ENCODE measurements around the gene TTLL9.
A peak's percentile ranks its signal among the peaks of the same experiment; 100 is the strongest.

Gene TTLL9

GRCh38 chr20:31869673-31869941 lies 827 bp upstream of the TTLL9 start:
- Histone ChIP-seq H3K27ac (ENCODE audit: low read depth, low read length) (no peak overlapping the region), H3K27me3 (ENCODE audit: insufficient read depth, low read length) (peaks cover 36% of the 10 kb centered on the region), H3K9ac (ENCODE audit: low read length) (no peak overlapping the region), H3K9me3 (ENCODE audit: insufficient read depth, low read depth, low read length) (no peaks in the 10 kb centered on the region), H3K79me2 (ENCODE audit: control insufficient read depth, insufficient read depth, low read length, poor library complexity) (no peaks in the 10 kb centered on the region), H3K14ac (ENCODE audit: low read length) (no peak overlapping the region), H3K36me3 (ENCODE audit: control insufficient read depth in 1 of 2, insufficient read depth in 2 of 2, low read length in 2 of 2) (no peaks in the 10 kb centered on the region), H2BK5ac (ENCODE audit: low read depth, low read length, poor library complexity) (no peak overlapping the region), H2BK12ac (ENCODE audit: low read length) (no peak overlapping the region), H3K4me1 (ENCODE audit: control insufficient read depth in 1 of 2, insufficient read depth in 2 of 2, low read length in 2 of 2) (peaks cover 5 to 7% of the 10 kb centered on the region in 2 experiments), H3K4me3 (ENCODE audit: low read depth, low read length) (peak overlapping the region; percentile 71), H4K8ac (ENCODE audit: low read depth, low read length) (no peak overlapping the region), H3K4ac (ENCODE audit: low read depth, low read length) (no peak overlapping the region), H3K23ac (ENCODE audit: low read length) (no peak overlapping the region), H2AFZ (ENCODE audit: insufficient read depth, low read length, poor library complexity) (no peak overlapping the region), H4K12ac (ENCODE audit: low read depth, low read length) (no peak overlapping the region), H2AK5ac (ENCODE audit: low read length) (no peak overlapping the region), H3K18ac (ENCODE audit: low read length) (no peak overlapping the region), H3K4me2 (ENCODE audit: low read length) (peak overlapping the region; percentile 95), H2BK120ac (ENCODE audit: insufficient read depth, low read length, poor library complexity) (no peak overlapping the region), H4K91ac (ENCODE audit: low read depth, low read length) (no peak overlapping the region), H3K79me1 (ENCODE audit: low read length) (no peaks in the 10 kb centered on the region)
- DNase-seq, result no peak
- no CpG with 5 or more reads among the region's 1 CpG for WGBS (ENCODE audit: extremely low coverage, insufficient coverage, insufficient read length)

- Histone ChIP-seq H3K79me1 (ENCODE audit: low read length) (no peaks in the 10 kb centered on the region), H3K4me2 (ENCODE audit: low read length) (peak overlapping the region; percentile 95), H2AK5ac (ENCODE audit: low read length) (no peak overlapping the region), H4K12ac (ENCODE audit: low read depth, low read length) (no peak overlapping the region), H2AFZ (ENCODE audit: insufficient read depth, low read length, poor library complexity) (peak overlapping the region; percentile 84), H3K27ac (ENCODE audit: low read depth, low read length) (no peak overlapping the region), H4K8ac (ENCODE audit: low read depth, low read length) (no peak overlapping the region), H3K79me2 (ENCODE audit: control insufficient read depth, insufficient read depth, low read length, poor library complexity) (no peaks in the 10 kb centered on the region), H3K18ac (ENCODE audit: low read length) (no peak overlapping the region), H3K14ac (ENCODE audit: low read length) (no peak overlapping the region), H3K9ac (ENCODE audit: low read length) (no peak overlapping the region), H3K36me3 (ENCODE audit: control insufficient read depth in 1 of 2, insufficient read depth in 2 of 2, low read length in 2 of 2) (no peaks in the 10 kb centered on the region), H2BK120ac (ENCODE audit: insufficient read depth, low read length, poor library complexity) (no peak overlapping the region), H3K9me3 (ENCODE audit: insufficient read depth, low read depth, low read length) (no peaks in the 10 kb centered on the region), H3K27me3 (ENCODE audit: insufficient read depth, low read length) (peaks cover 36% of the 10 kb centered on the region), H2BK5ac (ENCODE audit: low read depth, low read length, poor library complexity) (no peak overlapping the region), H4K91ac (ENCODE audit: low read depth, low read length) (no peak overlapping the region), H3K4ac (ENCODE audit: low read depth, low read length) (no peak overlapping the region), H3K23ac (ENCODE audit: low read length) (no peak overlapping the region), H3K4me3 (ENCODE audit: low read depth, low read length) (peak overlapping the region; percentile 71), H2BK12ac (ENCODE audit: low read length) (no peak overlapping the region), H3K4me1 (ENCODE audit: control insufficient read depth in 1 of 2, insufficient read depth in 2 of 2, low read length in 2 of 2) (peaks cover 5 to 7% of the 10 kb centered on the region in 2 experiments)
- DNase-seq, result no peak
- 100% methylated on average over 1 of the region's 24 CpGs for WGBS (ENCODE audit: extremely low coverage, insufficient coverage, insufficient read length)
These were observed 538 bp downstream of the TTLL9 start for GRCh38 chr20:31870726-31871617.

- no CpG with 5 or more reads among the region's 1 CpG for WGBS (ENCODE audit: extremely low coverage, insufficient coverage, insufficient read length)
- Histone ChIP-seq H4K91ac (ENCODE audit: low read depth, low read length) (no peak overlapping the region), H2BK5ac (ENCODE audit: low read depth, low read length, poor library complexity) (no peak overlapping the region), H3K36me3 (ENCODE audit: control insufficient read depth in 1 of 2, insufficient read depth in 2 of 2, low read length in 2 of 2) (no peaks in the 10 kb centered on the region), H3K27ac (ENCODE audit: low read depth, low read length) (no peak overlapping the region), H3K9ac (ENCODE audit: low read length) (no peak overlapping the region), H3K79me1 (ENCODE audit: low read length) (no peaks in the 10 kb centered on the region), H3K27me3 (ENCODE audit: insufficient read depth, low read length) (peaks cover 36% of the 10 kb centered on the region), H3K79me2 (ENCODE audit: control insufficient read depth, insufficient read depth, low read length, poor library complexity) (no peaks in the 10 kb centered on the region), H4K12ac (ENCODE audit: low read depth, low read length) (no peak overlapping the region), H3K4me3 (ENCODE audit: low read depth, low read length) (no peak overlapping the region), H3K18ac (ENCODE audit: low read length) (no peak overlapping the region), H2BK12ac (ENCODE audit: low read length) (no peak overlapping the region), H3K23ac (ENCODE audit: low read length) (no peak overlapping the region), H2AK5ac (ENCODE audit: low read length) (no peak overlapping the region), H4K8ac (ENCODE audit: low read depth, low read length) (no peak overlapping the region), H3K14ac (ENCODE audit: low read length) (no peak overlapping the region), H2AFZ (ENCODE audit: insufficient read depth, low read length, poor library complexity) (no peak overlapping the region), H3K9me3 (ENCODE audit: insufficient read depth, low read depth, low read length) (no peaks in the 10 kb centered on the region), H3K4ac (ENCODE audit: low read depth, low read length) (no peak overlapping the region), H3K4me2 (ENCODE audit: low read length) (no peak overlapping the region), H2BK120ac (ENCODE audit: insufficient read depth, low read length, poor library complexity) (no peak overlapping the region), H3K4me1 (ENCODE audit: control insufficient read depth in 1 of 2, insufficient read depth in 2 of 2, low read length in 2 of 2) (peaks cover 5 to 7% of the 10 kb centered on the region in 2 experiments)
- no peak for DNase-seq
These were observed 1.2 kb downstream of the TTLL9 start for GRCh38 chr20:31871618-31871954.

GRCh38 chr20:31872406-31872805 lies 2.0 kb downstream of the TTLL9 start:
- no peak overlapping the region for H3K4me2 ChIP-seq (ENCODE audit: low read length)
- no peak for DNase-seq

More at GRCh38 chr20:31872406-31872805, 2.0 kb downstream of the TTLL9 start:
- WGBS (ENCODE audit: extremely low coverage, insufficient coverage, insufficient read length), result no CpG with 5 or more reads among the region's 6 CpGs
- Histone ChIP-seq H3K79me1 (ENCODE audit: low read length) (no peaks in the 10 kb centered on the region), H3K36me3 (ENCODE audit: control insufficient read depth in 1 of 2, insufficient read depth in 2 of 2, low read length in 2 of 2) (no peaks in the 10 kb centered on the region), H2BK120ac (ENCODE audit: insufficient read depth, low read length, poor library complexity) (no peak overlapping the region), H2BK5ac (ENCODE audit: low read depth, low read length, poor library complexity) (no peak overlapping the region), H3K4me1 (ENCODE audit: control insufficient read depth in 1 of 2, insufficient read depth in 2 of 2, low read length in 2 of 2) (peaks cover 5 to 7% of the 10 kb centered on the region in 2 experiments), H4K91ac (ENCODE audit: low read depth, low read length) (no peak overlapping the region), H4K12ac (ENCODE audit: low read depth, low read length) (no peak overlapping the region), H3K14ac (ENCODE audit: low read length) (no peak overlapping the region), H3K27me3 (ENCODE audit: insufficient read depth, low read length) (peaks cover 36% of the 10 kb centered on the region), H2AFZ (ENCODE audit: insufficient read depth, low read length, poor library complexity) (no peak overlapping the region), H3K18ac (ENCODE audit: low read length) (no peak overlapping the region), H3K79me2 (ENCODE audit: control insufficient read depth, insufficient read depth, low read length, poor library complexity) (no peaks in the 10 kb centered on the region), H2BK12ac (ENCODE audit: low read length) (no peak overlapping the region), H4K8ac (ENCODE audit: low read depth, low read length) (no peak overlapping the region), H3K9me3 (ENCODE audit: insufficient read depth, low read depth, low read length) (no peaks in the 10 kb centered on the region), H2AK5ac (ENCODE audit: low read length) (no peak overlapping the region), H3K9ac (ENCODE audit: low read length) (no peak overlapping the region), H3K27ac (ENCODE audit: low read depth, low read length) (no peak overlapping the region), H3K4ac (ENCODE audit: low read depth, low read length) (no peak overlapping the region), H3K23ac (ENCODE audit: low read length) (no peak overlapping the region), H3K4me3 (ENCODE audit: low read depth, low read length) (no peak overlapping the region)
